Activated T-cell treated with anti-CD3 and anti-CD28 coated beads for 4 hours (primary cell): ENCODE results near the gene MED7.

Experiments
- DNase-seq: peaks from one replicate; pipeline ENCODE4 v3.0.0-alpha.2; 2020

Gene MED7

DNA sequence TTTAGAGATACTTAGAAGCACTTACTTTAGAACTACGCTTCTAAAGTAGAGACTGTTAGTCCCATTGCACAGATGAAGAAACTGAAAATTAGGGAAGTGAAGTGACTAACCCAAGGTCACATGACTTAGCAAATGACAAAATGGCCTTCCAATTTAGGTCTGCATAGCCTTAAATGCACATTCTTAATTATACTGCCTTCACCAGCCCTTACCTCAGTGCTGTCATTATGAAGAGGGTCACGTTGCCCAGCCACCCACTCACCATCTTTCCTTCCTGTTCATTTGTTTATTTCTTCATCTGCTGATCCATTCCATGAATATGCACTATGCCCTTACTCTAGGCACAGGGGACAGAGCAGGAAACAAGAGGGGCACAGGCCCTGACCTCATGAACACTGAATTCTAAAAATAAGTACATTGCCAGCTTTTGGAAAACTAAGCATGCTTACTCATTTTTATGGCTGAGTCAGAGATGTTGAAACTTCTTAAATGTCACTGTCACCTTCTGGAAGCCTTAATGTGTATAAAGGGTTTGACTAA lies 42.5 kb downstream of the MED7 start:
- DNase-seq: no peak

DNA sequence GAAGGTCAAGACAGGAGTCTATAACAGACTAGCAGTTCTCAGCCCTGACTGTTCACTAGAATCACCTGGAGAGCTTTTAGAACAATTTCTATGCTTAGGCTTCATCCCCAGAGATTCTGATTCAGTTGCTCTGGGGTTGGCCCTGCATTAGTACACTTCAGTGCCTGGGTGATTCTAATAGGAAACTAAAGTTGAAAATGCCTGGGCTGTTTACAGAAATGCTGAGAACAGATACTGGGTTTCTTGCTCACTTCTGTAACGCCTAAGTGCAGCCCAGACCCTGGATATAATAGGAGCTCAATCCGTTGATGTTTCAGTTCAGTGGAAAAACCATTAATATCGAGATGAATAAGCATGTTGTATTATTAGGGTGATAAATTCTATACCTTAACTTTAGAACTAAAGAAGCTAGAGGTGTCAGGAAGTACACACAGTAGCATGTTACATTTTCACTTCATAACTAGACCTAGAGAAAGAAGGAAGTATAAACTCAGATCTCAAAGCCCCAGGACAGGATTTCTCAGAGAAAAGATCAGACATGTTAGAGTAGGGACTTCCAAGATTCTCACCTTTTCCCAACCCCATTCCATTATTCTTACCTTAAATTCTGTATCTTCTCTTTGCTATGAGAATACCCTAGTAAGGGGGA lies 54.2 kb downstream of the MED7 start:
- no peak for DNase-seq
